SK-N-SH treated with all-trans-retinoic acid at 6 μM for 48 hours (cell line): ENCODE results near the gene MUC12.

Experiments used
- CSDC2 ChIP-seq: fragments of 250-450 bp; sonication (Bioruptor Pico); IDR thresholded peaks from 2 replicates; pipeline ENCODE4 v1.5.0; 2020; ENCODE audit warnings: mild to moderate bottlenecking, moderate library complexity
- OSR1 ChIP-seq: fragments of 250-450 bp; sonication (Bioruptor Pico); IDR thresholded peaks from 2 replicates; pipeline ENCODE4 v1.8.0; 2022; ENCODE audit warnings: moderate library complexity, mild to moderate bottlenecking, inconsistent platforms
- PPARA ChIP-seq: fragments of 250-450 bp; sonication (Bioruptor Pico); IDR thresholded peaks from 2 replicates; pipeline ENCODE4 v1.5.0; 2020; ENCODE audit warnings: mild to moderate bottlenecking, borderline replicate concordance
- TOX ChIP-seq: fragments of 250-450 bp; sonication (Bioruptor Pico); IDR thresholded peaks from 2 replicates; pipeline ENCODE4 v1.8.0; 2021; ENCODE audit warnings: mild to moderate bottlenecking, moderate library complexity, borderline replicate concordance
- ZFP3 ChIP-seq: fragments of 250-450 bp; sonication (Bioruptor Pico); IDR thresholded peaks from 2 replicates; pipeline ENCODE4 v1.5.0; 2020; ENCODE audit warnings: mild to moderate bottlenecking, moderate library complexity
- ZNF8 ChIP-seq: fragments of 450-650 bp; formaldehyde crosslinking; IDR thresholded peaks from 2 replicates; pipeline ENCODE4 v1.5.0; 2020; ENCODE audit warnings: mild to moderate bottlenecking, moderate library complexity
- TF ChIP-seq, protein P1 (sequence below): fragments of 250-450 bp; sonication (Bioruptor Pico); IDR thresholded peaks from 2 replicates; pipeline ENCODE4 v1.5.1; 2020; ENCODE audit warnings: low read depth, mild to moderate bottlenecking, moderate library complexity
- TF ChIP-seq, protein P2 (sequence below): fragments of 250-450 bp; sonication (Bioruptor Pico); IDR thresholded peaks from 2 replicates; pipeline ENCODE4 v1.5.1; 2021; ENCODE audit warnings: mild to moderate bottlenecking, moderate library complexity
- TF ChIP-seq, protein P3 (sequence below): fragments of 250-450 bp; sonication (Bioruptor Pico); IDR thresholded peaks from 2 replicates; pipeline ENCODE4 v1.5.0; 2020; ENCODE audit warnings: mild to moderate bottlenecking, moderate library complexity

- no peak for TF ChIP-seq ZNF8 (CRISPR knock-in tag)
- no peak for TF ChIP-seq TOX (CRISPR knock-in tag)
- TF ChIP-seq, protein P1, sequence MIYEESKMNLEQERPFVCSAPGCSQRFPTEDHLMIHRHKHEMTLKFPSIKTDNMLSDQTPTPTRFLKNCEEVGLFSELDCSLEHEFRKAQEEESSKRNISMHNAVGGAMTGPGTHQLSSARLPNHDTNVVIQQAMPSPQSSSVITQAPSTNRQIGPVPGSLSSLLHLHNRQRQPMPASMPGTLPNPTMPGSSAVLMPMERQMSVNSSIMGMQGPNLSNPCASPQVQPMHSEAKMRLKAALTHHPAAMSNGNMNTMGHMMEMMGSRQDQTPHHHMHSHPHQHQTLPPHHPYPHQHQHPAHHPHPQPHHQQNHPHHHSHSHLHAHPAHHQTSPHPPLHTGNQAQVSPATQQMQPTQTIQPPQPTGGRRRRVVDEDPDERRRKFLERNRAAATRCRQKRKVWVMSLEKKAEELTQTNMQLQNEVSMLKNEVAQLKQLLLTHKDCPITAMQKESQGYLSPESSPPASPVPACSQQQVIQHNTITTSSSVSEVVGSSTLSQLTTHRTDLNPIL: no peak
- TF ChIP-seq, protein P2, sequence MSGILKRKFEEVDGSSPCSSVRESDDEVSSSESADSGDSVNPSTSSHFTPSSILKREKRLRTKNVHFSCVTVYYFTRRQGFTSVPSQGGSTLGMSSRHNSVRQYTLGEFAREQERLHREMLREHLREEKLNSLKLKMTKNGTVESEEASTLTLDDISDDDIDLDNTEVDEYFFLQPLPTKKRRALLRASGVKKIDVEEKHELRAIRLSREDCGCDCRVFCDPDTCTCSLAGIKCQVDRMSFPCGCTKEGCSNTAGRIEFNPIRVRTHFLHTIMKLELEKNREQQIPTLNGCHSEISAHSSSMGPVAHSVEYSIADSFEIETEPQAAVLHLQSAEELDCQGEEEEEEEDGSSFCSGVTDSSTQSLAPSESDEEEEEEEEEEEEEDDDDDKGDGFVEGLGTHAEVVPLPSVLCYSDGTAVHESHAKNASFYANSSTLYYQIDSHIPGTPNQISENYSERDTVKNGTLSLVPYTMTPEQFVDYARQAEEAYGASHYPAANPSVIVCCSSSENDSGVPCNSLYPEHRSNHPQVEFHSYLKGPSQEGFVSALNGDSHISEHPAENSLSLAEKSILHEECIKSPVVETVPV: no peak
- no peak for TF ChIP-seq ZFP3 (CRISPR knock-in tag)
- no peak for TF ChIP-seq OSR1
- TF ChIP-seq, protein P3, sequence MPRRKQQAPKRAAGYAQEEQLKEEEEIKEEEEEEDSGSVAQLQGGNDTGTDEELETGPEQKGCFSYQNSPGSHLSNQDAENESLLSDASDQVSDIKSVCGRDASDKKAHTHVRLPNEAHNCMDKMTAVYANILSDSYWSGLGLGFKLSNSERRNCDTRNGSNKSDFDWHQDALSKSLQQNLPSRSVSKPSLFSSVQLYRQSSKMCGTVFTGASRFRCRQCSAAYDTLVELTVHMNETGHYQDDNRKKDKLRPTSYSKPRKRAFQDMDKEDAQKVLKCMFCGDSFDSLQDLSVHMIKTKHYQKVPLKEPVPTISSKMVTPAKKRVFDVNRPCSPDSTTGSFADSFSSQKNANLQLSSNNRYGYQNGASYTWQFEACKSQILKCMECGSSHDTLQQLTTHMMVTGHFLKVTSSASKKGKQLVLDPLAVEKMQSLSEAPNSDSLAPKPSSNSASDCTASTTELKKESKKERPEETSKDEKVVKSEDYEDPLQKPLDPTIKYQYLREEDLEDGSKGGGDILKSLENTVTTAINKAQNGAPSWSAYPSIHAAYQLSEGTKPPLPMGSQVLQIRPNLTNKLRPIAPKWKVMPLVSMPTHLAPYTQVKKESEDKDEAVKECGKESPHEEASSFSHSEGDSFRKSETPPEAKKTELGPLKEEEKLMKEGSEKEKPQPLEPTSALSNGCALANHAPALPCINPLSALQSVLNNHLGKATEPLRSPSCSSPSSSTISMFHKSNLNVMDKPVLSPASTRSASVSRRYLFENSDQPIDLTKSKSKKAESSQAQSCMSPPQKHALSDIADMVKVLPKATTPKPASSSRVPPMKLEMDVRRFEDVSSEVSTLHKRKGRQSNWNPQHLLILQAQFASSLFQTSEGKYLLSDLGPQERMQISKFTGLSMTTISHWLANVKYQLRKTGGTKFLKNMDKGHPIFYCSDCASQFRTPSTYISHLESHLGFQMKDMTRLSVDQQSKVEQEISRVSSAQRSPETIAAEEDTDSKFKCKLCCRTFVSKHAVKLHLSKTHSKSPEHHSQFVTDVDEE (CRISPR knock-in tag): no peak
- TF ChIP-seq CSDC2: no peak
- TF ChIP-seq PPARA: no peak
Measured at GRCh38 chr7:101009629-101010028, 40.3 kb downstream of the MUC12 start.
